Measurements from ENCODE around the gene KITLG.
"Not testable (repeated sequence)": the region's sequence is repeated elsewhere in the genome, so short reads cannot be mapped to it uniquely, and the experiment has no call there.

KITLG gene

DNA sequence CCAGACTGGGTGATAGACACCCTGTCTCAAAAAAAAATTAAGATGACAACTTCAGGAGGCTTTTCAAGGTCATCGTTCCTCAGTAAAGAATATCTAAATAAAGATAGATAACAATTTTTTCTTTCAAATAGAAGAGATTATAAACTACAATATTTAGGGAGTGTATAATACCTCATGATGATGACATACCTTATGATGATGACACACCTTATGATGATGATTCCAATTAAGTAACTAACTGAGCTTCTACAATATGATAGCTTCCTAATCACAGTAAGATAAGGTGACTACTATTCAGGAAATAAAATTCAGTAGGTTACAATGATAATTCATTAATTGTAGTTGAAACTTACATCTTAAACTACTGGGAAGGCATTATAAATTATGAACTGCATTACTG lies 40.4 kb downstream of the KITLG start:
- DNase-seq (ENCODE audit: low spot score): no peak

DNA sequence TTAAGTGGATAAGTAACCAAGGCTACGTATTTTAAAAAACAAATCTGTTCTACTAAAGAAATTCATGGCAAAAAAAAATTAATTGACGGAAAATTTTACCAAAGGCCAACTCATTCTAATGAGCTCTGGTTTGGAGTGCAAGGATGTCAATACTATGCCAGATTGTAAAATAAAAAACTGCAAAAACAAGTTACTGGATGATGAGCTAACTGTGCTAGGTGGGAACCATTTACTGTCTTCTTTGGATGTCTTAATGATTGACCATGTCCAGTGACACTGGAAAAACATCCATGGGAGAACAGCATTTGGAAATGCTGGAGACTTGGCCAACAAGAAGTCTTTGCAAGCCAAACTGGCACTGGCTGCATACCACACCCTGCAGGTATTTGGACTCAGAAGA lies 41.6 kb downstream of the KITLG start:
- DNase-seq (ENCODE audit: low spot score): no peak

DNA sequence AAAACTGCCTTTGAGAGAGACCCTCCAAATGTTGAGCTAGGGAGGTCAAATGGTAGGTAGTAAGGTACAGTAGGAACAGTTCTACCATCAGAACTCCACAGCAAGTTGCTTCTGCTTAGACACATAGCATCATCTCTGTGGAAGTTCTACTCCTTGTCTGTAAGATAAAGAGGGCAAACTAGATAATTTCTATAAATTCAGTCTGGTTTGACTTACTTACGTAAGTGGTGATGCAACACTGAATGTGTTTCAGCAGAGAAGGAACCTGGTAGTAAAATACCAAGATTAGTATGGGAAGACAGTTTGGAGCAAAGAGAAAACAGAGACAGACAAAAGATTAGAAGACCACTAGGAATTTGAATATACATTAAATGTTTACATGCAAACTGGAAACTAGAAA lies 42.0 kb downstream of the KITLG start:
- DNase-seq (ENCODE audit: low spot score): no peak

DNA sequence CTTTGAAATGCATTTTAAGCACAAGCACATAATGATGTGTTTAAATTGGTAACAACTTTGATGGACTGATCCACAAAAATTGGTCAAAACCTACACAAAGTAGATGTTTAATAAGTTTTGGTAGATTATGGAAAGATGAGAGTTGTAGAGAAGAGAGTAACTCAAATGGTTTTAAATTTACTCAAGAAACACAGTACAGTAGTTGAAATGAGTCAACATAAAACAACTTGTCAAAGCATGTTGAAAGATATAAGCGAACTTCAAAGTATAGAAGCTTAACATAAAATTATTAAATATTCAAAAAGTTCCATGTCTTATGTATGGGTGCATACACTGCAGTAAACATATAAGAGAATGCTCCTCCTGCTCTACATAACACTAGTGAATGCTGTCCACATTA lies 49.4 kb downstream of the KITLG start:
- no peak for DNase-seq (ENCODE audit: low spot score)

DNA sequence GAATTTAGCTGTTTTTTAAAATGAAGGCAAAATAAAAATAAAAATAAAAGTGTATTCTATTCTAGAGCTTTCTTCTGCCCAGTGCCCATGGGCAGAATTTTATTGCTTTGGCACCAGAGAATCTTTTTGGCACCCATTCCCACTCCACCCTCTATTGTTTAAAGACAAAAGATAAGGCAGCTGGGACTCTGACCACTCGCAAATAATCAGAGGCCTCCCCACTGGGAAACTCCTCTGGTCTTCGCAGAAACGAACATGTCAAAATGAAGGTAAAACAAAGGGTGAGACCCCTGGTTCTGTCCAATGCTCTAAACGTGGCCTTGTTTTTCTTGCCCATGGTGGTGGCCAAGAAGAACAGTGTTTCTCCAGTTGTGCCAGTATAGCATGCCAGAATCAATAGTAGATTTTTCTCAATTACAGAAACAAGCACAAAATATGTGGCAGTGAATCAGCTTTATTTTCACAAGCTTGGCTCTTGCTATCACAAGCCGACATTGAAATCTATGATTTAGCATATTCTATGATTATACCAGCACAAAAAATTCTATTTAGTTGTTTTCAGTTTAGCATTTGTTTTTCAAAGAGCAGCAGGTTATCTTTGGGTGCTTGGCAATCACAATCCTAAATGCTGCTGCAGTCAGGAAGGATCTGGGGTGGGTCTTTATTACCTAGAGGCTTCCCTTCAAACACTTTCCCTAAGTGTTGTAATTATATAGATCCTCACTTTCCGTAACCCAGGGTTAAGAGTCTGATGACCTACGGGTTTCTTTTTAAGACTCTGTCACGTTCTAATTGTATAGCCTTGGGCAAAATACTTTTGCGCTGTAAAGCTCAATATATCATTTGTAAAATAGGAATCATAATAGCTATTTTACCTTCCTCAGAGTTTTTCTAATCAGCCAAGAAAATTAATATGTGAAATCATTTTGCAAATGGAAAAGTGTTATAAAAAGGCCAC lies 50.5 kb downstream of the KITLG start:
- DNase-seq (ENCODE audit: low spot score): no peak

DNA sequence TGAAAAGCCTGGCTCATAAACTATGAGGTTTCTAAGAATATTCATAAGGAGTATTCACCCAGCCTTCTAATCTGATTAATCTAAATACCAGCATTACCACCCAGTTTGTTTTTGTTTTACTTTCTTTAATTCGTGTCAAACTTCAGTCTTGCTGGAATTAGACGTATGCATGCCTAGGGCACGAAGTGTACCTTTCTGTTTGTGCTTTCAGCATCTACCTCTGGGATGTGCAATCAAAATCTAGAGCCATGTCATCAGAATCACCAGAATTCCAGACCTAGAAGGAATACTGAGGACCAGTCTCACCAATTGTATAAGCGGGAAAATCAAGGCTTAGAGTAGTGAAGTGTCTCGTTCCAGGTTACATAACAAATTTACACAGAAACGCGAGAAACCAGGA lies 57.3 kb downstream of the KITLG start:
- DNase-seq (ENCODE audit: low spot score): no peak

DNA sequence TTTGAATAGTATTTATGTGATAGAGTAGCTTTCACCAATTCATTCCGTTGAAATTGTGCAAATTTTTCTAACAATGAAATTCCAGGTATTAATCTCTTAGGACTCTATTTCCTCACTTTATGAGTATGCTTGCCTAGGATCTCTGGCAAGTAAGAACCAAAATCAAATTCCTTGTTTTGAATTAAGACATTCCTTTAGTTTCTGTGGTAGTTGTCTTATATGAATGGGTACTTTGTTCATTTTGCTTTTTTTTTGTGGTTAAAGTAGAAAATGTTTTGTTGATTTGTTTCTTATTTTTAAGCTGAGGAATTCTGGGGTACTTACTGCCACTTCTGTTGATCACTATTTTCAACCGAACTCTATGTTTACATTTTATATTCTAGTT lies 59.8 kb downstream of the KITLG start:
- DNase-seq (ENCODE audit: low spot score): no peak

DNA sequence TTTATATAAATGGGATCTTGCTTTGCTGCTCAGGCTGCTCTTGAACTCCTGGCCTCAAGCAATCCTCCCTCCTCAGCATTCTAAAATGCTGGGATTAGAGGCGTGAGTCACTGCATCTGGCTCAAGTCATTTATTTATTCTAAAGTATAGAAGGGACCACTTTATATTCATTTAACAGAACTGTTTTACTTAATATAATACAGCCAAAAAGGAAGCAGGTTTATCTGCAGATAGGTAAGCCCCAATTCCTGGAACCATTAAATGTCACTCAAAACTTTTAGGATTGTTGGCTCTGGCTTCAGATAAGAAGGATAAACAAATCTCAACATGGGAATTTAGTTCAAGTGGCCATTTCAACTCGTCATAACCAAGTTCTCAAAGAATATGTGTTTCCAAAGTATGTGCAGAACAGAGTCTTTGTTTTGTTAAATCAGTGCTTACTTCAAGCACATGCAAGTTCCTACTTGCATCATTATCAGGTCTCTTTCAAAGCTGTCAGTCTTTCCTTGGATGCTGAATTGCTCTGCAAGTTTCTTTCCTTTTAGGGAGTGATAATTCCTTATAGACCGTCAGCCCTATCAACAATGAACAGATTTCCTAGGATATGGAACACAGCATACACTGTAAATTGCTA lies 60.4 kb downstream of the KITLG start:
- no peak for DNase-seq (ENCODE audit: low spot score)

DNA sequence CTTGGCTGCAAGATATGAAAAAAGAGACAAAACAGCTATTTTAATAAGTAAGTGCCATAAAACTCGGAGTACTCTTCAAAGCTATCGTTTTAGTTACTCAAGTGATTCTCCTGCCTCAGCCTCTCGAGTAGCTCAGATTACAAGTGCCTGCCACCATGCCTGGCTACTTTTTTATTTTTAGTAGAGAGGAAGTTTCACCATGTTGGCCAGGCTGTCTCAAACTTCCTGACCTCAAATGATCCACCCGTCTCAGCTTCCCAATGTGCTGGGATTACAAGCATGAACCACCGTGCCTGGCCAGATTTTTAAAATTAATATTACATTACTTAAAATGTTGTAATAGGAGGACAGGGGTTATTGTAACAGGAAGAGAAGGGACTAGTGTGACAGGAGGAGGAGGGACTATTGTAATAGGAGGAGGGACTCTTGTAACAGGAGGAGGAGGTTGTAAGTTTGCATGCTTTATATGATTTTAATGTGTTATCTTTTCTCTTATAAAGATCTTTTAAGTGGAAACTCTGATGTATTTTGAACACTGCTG lies 61.3 kb downstream of the KITLG start:
- no peak for DNase-seq (ENCODE audit: low spot score)

DNA sequence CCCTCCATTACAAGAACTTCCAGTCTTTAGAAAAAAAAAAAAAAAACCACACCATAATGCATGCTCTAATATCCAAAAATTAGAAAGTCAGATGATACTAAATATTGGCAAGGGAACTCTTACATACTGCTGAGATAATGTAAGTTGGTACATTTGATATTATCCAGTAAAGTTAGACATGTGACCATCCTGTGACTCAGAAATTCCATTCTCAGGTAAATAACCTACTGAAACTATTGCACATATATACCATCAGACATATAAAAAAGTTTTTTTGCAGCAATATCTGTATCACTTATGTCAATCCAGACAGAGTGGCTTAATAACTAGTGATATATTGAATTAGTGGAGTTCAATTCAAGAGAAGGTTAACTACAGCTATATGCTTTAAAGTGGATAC lies 63.5 kb downstream of the KITLG start:
- DNase-seq (ENCODE audit: low spot score): no peak

DNA sequence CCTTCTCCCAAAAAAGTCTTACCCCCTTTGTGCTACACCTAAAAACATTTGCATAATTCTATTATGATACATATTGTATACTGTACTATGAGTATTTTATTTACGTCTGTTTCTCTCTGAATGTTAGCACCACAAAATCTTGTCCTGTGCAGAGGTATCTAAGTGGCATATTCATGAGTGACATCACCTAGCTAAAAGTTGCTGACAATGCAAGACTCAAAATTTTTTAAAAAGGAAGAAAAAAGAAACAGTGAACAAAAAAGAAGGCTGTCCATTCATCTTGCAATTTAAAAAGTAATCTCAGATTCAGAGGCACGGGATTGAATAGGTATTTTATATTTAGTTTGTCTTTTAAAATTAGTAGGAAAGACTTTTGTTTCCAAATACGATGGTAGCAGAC lies 69.4 kb downstream of the KITLG start:
- DNase-seq (ENCODE audit: low spot score): no peak

DNA sequence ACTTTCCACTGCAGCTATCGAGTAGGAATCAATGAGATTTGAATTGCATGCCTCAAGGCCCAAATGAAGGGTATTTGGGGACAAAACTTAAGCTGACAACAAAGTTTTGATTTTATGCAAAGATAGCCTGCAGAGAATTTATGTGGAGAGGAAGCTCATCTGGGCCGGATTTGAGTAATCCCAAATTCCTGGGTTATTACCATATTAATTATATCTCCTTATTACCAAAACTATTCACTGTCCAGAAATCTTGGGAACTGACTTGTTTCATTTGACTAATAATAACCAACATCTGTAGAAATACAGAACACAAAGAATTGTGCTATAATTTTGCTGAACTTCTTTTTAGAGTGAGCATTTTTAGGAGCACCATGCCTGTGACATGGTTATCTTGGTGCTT lies 70.4 kb downstream of the KITLG start:
- no peak for DNase-seq (ENCODE audit: low spot score)

DNA sequence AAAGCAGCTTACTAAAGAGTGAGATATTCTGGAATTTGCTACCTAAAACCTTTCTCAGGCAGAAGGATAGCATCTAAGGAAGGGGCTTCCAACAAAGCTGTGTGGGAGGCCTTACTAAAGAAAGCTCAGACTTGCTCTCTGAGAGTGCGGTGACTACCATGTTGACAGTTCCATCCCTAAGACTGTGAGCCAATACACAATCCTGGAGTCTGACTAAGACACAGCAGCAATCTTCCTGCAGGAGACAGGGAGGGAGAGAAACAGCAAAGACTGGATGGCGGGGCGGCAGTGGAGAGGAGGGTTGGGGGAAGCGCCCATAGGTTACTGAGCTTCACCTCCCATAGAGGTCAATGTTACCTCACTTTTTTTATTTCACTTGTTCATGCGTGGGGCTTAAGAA lies 70.9 kb downstream of the KITLG start:
- DNase-seq (ENCODE audit: low spot score): no peak

DNA sequence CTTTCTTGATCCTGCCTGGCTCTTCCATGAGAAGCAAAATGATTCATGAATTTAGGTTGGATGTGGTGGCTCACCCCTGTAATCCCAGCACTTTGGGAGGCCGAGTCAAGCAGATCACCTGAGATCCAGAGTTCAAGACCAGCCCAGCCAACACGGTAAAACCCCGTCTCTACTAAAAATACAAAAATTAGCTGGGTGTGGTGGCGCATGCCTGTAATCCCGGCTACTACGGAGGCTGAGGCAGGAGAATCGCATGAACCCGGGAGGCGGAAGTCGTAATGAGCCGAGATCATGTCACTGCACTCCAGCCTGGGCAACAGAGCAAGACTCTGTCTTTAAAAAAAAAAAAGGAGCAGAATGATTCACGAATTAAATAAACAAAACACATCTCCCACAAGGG lies 72.4 kb downstream of the KITLG start:
- DNase-seq (ENCODE audit: low spot score): not testable (repeated sequence)

DNA sequence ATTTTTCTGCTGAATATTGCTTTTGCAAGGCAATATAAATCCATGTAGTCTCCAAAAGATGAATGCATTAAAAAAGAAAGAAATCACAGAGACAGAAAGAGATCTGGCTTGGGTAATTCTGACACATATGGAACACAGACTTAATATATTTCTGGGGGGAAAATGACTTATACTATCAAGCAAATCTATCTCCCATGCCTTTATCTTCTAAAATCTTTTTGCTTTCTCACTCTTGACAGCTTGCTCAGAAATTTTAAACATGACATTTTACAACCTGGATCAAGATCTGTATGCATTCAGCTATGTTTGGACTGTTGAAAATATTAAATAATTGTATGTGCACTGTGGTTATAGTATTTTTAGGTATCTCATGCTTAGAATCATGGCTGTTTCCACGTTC lies 73.0 kb downstream of the KITLG start:
- no peak for DNase-seq (ENCODE audit: low spot score)

DNA sequence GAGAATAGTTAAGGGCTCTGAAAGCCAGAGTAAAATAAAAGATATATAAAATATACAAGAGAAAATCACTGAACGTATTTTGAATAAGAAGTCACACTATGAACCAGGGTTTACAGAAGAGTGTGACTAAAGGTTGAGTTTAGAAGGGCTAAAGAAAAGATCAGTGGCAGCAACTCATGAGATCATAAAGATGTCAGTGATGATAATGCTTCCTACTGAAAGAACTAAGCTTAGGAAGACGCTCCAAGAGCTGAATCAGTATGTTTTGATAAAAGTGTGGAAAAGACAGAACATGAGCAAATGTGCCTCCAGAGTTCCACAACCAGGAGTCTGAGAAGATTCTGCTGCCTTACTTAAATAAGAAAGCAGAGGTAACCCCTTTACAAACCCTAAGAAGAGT lies 74.6 kb downstream of the KITLG start:
- no peak for DNase-seq (ENCODE audit: low spot score)

DNA sequence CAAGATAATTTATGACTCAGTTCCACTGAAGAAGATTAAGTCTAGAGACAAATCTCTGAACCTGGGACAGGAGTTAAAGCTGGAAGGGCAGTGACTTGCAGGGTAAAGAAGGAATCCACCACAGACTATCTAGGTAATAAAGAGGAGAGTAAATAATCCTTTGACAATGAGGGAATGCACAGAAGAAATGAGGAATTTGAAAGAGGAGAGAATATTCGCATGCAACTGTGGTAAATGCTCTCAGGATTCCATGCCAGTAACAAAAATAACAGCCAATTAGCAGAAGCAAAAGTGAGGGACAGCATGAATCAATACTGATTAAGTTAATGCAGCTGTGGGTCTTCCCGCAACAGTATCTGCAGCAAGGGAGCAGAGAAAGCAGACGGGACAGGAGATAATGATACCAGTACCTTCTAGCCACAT lies 77.0 kb downstream of the KITLG start:
- DNase-seq (ENCODE audit: low spot score): no peak

DNA sequence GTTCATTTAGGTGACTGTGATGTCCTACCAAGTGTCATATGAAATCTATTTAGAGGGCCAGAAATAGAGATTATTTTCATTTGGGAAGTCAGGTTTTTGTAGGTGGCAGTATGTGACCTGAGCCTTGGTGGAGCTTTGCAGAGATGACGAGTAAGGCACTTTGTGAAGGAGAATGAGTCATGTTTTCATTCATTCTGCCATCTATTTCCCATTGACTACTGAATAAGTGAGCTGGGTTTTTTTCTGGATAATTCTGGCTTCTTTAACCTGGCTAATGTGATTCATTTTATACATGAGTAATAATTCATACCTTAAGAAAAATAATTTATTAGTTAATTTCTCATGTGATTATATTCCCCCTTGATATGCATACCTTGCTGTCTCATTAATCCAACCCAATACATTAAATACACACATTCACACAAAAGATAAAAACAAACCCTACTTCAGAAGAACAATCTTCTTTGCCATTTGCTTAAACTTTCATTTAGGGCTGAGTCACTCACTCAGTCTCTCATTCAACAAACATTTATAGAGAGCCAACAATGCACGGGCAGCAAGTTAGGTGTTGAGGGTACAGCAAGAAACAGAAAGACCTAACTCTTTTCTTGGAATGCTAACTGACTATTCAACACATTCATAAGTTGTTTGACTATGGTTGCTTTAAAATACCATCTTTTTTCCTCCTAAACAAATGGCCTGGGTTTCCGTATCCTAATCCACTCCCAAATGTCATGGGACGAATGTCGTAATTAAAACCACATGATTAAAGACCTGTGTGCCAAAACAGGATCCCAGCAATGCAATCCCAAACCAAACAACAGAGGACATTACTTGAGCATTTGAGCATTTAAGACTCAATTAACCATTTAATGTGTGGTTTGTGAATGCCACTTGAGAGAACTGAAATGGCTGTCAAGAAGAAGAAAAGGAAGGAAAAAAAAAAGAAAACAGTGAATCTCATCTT lies 78.0 kb downstream of the KITLG start:
- DNase-seq (ENCODE audit: low spot score): no peak

DNA sequence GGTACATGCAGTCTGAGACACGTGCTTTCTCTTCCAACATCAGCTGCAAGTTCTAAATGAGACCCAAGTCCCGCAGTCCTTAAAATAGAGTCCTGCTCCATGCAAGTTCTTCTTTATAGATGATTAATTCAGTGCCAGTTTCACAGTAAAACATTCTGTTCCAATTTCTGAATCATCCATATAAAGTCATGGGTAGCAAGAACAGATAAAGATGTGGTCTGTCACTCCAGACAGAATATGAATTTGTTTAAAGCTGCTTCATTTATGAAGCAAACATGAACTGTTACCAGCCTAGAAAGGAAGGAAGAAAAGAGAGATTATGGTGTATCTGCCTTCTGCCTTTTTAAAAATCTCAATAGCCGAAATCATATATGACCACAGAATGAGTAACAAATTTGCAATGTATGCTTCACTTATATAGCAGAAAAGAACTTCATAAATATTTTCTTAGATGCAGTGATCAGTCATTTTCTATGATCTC lies 83.3 kb downstream of the KITLG start:
- no peak for DNase-seq (ENCODE audit: low spot score)

DNA sequence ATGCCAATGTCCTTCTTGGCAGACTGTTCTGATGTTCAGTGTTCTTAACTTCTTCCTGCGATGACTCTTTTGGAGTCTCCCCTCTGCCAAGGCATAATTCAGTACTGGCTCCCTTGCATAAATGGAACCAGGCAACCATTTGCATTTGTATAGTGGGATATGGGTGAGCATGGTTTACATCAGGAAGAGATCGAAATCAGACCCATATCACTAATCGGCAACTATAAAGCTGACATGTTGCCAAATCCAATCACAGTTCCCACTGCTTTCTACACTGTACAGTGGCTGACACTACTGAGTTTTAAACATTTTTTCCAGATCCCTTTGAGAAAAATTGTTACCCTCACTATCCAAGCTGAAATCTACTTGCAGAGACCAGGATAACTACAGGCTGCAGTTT lies 83.8 kb downstream of the KITLG start:
- DNase-seq (ENCODE audit: low spot score): no peak

DNA sequence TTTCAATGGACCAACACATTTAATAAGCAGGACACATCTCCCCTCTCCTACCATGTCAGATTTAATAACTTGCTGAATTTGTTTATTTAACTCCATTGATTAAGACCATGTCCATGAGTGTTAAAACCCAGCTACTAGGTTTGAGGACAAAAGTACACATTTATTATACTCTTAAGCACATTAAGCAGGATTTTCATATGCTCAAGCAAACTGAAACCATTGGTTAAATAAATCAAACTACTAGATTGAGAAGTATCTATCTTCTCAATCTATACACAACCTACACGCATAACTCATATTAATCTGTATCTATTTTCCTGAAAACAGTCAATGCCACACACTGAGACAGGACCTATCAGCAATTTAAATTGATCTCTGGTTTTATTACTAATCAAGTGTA lies 85.2 kb downstream of the KITLG start:
- no peak for DNase-seq (ENCODE audit: low spot score)

DNA sequence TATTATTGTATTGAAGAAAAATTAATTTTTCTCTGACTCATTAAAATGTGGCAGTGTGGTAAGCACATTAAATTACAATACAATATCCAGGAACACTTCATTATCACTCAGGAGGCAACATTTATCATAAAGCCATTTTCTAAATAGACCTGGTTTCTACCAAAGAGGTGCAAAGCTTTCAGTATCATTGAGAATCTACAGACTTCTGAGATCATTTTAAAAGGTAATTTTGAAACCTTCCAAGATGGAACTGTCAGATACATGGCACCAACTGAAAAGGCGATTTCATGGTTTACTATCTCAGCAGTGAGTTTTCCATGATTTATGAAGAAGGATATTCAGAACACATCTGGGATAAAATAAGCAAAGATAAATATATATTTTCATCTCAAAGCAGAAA lies 85.8 kb downstream of the KITLG start:
- DNase-seq (ENCODE audit: low spot score): no peak

All from NAMALWA (cell line).